Sciatic nerve (tissue), 2 donors: Measurements from ENCODE around the gene SLC24A3. TPM values are rescaled to one million over a fixed set of nuclear protein-coding genes. Genes with fewer than 3 reads are reported as not detected.

Source experiments
- ATAC-seq: fragments of 200-7000 bp; cut with Tn5 transposase; one replicate; pipeline ENCODE4 v1.9.1; 2020; ENCODE audit warnings: mild to moderate bottlenecking, moderate library complexity
- DNase-seq: peaks from one replicate; pipeline ENCODE4 v3.0.0-alpha.2; 2020; ENCODE audit warnings: low spot score
- intact Hi-C: fragments of 100-400 bp; cut with DNase I; formaldehyde crosslinking; loops from one replicate; pipeline ENCODE4 v1.14.2; 2022
- total RNA-seq: library from RNA; stranded (reverse); fragmentation: NEBNext Ultra II Directional; extraction: Animal tissue kit (Norgen Biotek cat#: 25700); gene quantifications from one replicate; pipeline ENCODE4 v1.2.1, GENCODE V29; 2021
- donor health status: DM: no; HTN: no; CAD: no.
- donor health status: DM: no; HTN: no; CAD: no.

The SLC24A3 gene
- total RNA-seq, 1 donor from 2014 or later, result 2.0 TPM

DNA sequence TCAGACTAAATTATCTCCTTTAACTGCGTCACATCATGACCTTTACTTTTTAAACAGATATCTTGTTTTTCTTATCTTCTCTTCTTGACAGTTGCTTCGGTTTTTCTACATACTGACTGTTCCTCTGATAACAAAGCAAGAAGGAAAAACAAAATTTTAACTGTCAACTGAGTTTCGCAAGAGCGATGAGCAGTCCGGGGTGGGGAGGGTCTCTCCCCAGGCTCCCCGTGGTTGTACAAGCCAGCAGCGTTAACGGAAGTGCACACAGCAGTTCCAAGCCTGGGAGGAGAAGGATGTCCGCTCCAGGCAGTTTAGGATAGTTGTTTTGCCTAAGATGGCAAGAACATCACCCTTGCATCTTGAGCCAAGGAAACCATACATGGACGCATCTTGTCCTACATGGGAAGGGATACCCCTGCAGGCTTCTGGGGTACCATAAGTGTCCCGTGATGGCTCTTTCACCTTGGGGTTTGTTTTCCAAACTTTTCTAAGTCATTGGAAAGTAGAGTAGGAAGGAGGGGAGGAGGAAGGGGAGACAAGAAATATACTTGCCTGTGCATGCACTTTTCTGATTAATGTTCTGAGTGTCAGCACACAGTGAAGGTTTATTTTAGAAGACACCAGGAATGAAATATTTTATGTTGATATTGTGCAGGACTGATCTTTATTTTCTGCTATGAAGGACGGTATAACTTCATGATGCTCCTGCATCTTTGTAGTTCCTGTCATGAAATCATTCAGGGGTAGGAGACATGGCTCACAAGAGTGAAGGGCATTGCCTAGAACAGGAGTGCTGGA lies 20.8 kb downstream of the SLC24A3 start:
- intact Hi-C loops, result no loop called here
- DNase-seq (no peak), ATAC-seq (peak; percentile 87)

DNA sequence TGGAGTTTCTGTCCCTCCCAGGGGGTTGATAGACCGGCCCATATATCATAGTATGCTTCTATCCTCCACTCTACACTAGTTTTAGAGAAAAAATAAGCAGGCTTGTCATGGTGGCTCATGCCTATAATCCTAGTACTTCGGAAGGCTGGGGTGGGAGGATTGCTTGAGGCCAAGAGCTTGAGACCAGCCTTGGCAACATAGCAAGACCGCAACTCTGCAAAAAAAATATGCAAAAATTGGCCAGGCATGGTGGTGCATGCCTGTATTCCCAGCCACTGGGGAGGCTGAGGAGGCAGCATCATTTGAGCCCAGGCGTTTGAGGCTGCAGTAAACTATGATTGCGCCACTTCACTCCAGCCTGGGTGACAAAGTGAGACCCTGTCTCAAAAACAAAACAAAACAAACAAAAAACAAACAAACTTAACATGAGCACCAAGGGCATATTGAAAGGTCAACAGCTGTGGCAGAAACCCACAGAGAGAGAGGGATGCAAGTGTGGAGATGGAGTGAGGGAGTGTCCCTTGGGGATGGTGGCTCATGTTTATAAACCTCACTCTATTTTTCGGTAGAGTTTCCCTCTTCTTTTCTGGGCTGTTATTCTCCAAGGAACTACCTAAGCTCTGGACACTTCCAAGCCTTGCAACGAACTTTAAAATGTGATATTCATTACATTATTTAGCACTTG lies 24.1 kb downstream of the SLC24A3 start:
- peak; percentile 56 for ATAC-seq
- no peak for DNase-seq
- intact Hi-C loops, result loop anchor here (1.0 kb wide), 1 partner anchor 19 kb away; no protein-coding TSS in a partner anchor

DNA sequence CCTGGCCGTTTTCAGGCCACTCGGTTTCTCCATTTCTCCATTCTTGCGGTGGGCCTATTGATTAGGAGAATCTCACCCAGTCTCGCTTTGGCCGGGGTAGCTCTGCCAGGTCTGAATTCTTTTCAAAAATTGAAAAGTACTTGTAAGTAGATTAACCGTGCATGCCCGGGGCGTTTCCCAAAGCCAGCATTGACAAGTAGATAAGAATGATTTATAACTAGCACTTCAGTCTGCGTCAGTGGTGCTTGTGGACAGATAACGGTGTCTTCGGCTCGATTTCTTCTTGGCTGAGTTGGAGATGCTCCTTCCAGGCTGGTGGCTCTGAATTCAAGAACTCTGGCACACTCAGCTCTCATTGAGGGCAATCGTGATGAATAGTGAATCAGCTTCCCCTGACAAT lies 29.0 kb downstream of the SLC24A3 start:
- ATAC-seq (no peak), DNase-seq (no peak)
- intact Hi-C loops, result no loop called here

DNA sequence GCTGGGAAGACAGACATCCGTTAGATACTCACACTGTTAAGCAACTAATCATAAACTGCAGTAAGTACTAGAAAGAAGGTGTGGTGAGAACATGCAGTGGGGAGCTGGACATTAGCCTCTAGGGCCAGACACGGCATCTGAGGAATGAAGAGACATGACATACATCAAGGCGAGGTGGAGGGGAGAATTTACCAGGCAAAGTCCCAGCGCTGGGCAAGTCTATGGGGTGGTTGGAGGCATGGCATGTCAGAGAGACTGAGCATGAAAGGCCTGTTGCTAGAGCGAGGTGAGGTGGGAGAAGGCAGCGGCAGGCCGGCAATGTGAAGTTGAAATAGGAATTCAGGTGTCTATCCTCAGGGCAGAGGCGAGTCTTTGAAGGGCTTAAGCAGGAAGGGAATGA lies 31.8 kb downstream of the SLC24A3 start:
- intact Hi-C loops, result no loop called here
- ATAC-seq (no peak), DNase-seq (no peak)

DNA sequence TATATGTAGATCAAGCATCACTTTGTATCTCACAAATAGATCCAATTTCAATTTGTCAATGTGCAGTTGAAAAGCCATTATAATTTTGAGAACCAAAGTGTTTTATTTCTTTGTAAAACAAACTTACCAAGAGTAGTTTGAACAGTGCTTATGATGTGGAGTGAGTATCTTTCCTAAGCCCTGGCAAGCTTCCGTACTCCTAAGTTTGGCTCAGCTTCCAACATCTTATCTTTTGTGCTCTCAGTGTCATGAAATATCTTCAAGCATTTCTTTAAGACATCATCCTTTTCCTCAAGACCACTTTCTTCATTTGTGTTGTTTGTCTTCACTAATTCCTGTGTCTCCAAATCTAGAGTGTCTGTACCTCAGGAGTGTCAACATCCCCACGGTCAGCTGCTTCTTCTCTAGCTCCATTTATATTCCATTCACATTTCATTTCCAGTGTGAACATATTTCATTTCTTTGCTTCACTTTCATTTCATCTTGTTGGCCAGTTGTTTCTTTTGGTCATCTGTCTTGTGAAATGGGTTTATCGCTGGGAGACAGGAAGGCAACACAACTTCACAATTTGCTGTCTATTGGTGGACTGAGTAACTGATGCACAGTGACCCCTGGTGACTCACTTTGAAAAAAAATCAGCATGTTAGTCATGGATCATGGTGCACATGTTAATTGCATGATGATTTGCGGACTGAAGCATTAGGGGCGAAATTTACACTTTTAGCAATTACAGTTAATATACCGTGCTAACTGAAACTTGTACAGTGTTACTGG lies 36.9 kb downstream of the SLC24A3 start:
- ATAC-seq (no peak), DNase-seq (no peak)
- intact Hi-C loops, result no loop called here

DNA sequence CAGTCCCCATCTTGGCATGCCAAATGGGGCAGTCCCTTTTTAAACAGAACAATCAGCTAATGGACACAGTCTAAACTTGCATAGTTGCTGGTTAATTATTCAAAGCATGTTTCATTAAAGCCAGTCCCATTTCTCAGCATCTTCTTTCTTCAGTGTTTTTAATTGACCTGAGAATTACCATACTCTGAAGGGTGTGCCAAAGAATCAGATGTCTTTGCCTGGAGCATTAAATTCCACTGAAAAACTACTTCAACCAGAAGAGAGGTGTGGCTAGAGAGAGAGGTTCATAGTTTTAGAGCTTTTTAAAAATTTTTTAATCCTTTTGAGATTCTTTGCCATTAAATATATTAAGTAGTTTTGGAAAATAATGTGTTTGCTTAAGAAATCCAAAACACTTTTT lies 37.9 kb downstream of the SLC24A3 start:
- no peak for DNase-seq
- intact Hi-C loops, result no loop called here
- ATAC-seq, result no peak

DNA sequence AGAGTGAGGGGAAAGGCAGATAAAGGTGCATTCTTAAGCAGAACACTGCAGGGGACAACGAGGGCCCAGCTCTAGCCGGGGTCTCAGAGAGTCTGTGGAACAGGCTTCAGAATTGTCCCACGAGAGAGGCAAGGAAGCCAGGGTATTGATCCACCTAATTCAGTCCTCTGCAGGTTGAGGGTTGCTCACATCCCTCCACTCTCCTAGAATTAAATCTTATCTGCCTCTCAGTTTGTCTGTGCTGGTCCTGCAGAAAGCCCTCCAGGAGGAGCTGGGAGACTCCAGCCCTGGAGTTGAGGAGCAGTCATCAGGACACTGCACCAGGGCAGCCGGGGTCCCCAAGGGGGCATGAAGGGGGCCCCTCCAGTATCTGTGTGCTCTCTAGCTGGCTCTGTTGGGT lies 39.1 kb downstream of the SLC24A3 start:
- intact Hi-C loops, result no loop called here
- ATAC-seq (no peak), DNase-seq (no peak)

DNA sequence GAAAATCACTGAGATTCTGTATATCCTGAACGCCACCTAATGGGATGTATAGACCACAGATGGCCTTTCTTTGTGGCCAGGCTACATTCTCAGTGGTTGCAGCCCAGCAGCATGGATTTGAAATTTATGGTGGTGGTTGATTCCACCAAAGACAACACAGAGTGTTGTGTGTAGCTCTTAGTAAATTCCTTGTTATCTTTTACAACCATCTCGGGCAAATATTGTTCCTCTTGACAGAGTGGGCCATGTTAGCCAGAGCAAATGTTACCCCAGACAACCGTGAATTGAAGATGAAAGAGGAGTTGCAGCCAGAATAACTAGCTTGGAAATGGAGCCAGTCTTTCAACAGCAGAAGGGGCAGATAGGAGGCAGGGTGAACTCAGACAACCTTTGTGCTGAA lies 39.5 kb downstream of the SLC24A3 start:
- ATAC-seq (no peak), DNase-seq (no peak)
- intact Hi-C loops, result no loop called here

DNA sequence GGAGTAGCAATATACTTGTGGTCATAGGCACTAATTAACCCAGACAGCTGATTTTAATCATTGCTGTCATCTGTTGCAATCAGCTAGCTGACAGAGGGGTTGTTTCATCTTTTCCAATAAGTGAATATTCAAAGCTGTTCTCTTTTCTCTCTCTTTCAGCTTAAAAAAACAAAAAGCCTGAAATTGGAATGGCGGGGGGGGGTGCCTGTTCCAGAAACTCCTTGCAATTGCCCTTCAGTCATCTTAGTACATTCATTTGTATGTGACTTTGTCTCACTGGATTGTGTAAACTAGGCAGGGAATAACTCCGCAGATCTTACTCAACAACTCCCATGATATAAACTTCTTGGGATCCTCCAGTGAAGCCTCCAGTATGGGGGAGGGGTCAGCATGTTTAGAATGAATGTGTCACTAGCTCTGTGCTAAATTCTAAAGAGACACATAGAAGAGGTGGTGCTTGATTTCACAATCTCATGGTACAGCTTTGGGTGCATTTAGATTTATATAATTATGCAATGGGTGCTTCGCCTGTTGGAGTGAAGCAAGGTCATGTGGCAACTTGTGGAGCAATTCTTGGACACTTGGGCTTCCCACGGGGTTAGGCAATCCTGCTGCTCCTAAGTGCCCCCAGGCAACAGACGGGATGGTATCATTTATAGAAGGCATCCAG lies 40.1 kb downstream of the SLC24A3 start:
- no peak for DNase-seq
- peak; percentile 83 for ATAC-seq
- intact Hi-C loops, result no loop called here

DNA sequence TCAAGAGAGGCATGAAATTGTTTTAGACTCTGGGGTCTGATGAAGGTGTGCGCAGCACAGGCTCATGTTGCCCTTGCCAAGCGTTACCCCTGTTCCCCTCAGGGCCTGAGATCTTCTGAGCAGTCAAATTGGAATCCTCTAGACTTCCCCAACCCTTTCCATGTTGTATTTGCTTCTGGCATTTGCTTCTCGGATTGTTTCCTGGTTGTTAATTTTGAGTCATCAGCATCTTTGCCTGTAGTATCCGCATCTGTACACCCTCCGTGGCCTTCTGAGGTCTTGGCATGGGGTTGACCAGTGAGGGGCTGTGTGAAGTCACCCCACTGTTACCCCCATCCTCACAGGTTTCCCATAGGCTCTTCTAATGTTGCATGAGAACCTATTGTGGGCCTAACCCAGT lies 40.9 kb downstream of the SLC24A3 start:
- no peak for DNase-seq
- ATAC-seq, result no peak
- intact Hi-C loops, result no loop called here

DNA sequence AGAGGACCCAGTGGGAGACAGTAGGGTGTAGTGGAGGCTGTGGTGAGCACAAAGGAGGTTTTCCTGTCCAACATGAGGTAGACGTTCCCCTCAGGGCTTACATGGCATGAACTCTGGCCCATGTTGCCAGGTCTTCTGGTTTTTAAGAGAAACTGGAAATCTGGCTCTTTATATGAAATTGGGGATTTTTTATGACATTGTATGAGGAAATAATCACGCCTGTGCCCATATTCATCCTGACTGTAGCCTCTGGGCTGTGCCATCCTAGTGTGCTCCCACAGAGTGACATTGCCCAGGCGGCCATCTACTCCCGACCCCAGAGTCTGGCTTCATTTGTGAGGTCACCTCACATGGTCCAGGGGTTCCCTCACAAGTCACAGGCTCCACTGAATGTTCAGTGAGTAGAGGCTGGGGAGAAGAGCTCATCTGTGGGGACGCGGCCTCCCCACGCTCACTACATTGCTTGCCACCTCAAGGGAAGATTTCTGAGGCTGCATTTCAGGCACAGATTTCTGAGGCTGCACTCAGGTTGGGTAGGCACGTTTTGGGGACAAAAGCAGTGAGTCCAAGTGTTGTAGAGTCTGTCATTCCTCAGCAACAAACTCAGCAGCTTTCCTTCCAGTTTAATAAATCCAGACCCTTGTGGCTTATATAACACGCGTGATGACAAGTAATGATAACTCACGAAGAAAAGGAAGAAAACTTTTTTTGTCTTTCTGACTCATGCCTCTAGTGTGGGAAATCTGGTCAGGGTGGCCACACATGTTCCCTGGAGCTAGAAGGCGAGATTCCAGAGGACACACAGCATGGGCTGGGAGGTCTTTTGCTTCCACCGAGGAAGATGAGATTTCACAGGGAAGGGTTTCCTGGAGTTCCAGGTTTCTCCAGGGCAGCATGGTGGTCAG lies 41.7 kb downstream of the SLC24A3 start:
- DNase-seq, result no peak
- intact Hi-C loops, result no loop called here
- peak; percentile 39 for ATAC-seq

DNA sequence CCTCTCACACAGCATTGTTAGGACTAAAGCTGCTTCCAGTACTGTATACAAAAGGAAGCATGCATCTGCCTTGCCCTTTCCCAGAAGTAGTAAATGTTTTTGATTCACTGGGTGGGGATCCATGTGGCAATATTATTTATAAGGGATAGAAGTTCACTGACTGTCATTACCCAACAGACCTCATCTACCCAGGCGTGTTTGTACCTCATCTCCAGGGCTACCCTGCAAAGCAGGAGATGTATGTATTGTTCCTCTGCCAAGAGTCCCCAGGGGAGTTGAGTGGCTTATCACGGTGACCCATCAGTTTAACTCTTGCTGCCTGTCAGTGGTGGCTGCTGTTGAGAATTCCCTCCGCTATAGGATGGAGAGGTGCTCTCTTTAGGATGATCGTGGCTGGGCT lies 42.5 kb downstream of the SLC24A3 start:
- ATAC-seq (no peak), DNase-seq (no peak)
- intact Hi-C loops, result loop anchor here (1.0 kb wide), 1 partner anchor 19 kb away; no protein-coding TSS in a partner anchor

DNA sequence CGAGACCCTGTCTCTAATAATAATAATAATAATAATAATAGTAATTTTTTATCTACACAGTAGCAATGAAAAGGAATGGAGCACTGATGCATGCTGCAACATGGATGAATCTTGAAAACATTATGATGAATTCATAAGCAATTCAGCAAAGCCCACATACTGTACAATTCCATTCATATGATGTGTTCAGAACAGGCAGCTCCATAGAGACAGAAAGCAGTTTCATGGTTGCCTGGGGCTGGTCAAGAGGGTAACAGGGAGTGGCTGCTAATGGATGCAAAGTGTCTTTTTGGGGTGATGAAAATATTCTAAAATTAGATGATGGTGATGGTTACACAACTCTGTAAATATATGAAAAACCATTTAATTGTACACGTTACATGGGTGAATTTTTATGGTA lies 43.6 kb downstream of the SLC24A3 start:
- DNase-seq (no peak), ATAC-seq (no peak)
- intact Hi-C loops, result no loop called here

DNA sequence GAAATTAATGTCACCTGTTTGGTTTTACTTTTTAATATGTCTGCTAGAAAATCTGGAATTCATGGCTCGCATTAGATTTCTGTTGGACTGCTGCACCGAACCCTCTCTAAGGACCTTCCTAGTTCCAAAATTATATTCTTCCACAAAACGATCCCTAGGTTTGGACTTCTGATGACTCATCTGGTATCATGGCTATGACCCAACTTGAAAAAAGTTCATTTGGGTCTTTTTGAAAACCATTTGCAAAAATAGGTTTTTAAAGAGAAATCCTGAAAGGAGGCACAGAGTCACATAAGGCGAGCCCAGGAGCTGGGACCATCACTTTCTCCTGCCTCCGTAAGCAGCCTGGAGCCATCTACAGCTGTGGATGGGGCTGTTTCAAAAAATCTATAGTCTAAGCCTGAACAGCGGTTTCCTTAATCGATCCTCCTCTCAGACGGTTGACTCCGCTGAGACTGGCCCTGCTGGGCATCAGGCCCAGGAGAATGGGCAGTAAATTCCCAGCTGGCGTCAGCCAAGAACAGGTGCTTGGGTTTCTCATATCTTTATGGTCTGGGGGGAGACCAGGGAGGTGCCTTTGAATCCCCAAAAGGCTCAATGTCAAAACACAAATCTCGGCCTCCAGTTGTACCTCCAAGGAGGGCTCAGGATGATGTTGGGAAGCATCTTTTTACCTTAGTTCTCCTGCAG lies 44.6 kb downstream of the SLC24A3 start:
- ATAC-seq (no peak), DNase-seq (no peak)
- intact Hi-C loops, result no loop called here

DNA sequence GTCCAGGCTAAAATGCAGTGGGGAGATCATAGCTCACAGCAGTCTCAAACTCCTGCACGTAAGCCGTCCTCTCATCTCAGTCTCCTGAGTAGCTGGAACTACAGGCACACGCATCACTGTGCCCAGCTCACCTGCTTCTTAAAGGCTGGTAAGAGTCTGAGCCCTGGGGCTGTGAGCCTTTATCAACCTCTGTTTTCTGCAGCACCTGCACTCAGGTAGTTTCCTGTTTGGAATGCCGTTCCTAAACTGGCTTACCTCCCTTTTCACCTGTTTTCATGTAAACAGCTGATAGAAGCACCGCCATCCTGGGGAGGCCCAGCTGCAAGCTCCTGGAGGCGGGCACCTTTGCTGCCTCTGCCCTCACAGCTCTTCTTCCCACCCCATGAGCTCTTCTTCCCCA lies 45.4 kb downstream of the SLC24A3 start:
- intact Hi-C loops, result no loop called here
- no peak for ATAC-seq
- no peak for DNase-seq

DNA sequence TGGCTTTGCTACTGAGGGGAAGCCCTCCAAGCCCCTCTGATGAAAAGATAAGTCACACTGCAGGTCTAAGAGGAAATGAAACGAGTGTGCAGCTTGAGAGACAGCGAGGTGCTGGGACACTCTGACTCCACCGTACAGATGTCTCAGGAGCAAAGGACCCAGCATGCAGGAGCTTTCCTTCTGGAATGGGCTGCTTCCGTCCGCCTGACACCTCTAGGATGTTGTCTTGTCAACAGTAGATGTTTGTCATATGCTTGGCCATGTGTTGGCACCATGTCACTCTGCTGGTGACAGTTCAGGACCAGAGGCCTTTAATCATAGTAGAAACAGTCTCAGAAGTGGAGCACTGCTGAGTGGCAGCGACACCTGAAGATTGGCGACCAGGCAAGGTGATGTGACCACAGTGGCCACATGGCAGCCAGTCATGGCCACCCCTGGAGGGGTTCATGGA lies 46.7 kb downstream of the SLC24A3 start:
- ATAC-seq, result no peak
- intact Hi-C loops, result no loop called here

DNA sequence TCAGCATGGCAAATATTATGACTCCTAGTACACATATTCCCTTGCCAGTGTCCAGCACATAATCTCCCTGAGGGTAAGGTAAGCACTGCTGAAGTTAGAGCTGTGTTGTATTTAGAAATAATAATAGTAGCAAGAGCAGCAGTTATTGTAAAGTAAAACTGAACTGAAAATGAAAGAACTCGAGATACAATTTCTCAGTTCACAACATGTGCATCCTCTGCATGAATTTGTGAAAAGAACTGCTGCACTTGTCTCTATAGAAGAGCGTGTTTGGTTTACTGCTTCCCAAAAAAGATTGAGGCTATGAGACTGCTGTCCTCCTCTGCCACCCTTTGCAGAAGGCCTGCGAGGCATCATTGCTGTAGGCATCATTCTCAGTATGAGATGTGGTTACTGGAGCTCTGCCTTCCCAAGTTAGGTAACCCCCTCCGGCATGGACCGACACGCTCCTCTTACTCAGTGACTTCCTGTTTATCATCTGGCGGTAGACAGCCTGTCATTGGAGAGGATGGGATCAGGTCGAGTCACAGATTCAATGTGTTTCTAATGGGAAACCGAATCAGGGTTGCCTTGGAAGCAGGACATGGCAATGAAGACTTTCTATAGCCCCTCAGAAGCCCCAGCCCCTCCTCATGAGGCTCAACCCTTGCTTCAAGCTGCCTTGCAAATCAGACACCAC lies 48.1 kb downstream of the SLC24A3 start:
- intact Hi-C loops, result no loop called here
- no peak for ATAC-seq
- no peak for DNase-seq

More for the DNA sequence above, 46.7 kb downstream of the SLC24A3 start:
- DNase-seq, result no peak
